OCI-LY1 (cell line): Measurements from ENCODE around the gene POF1B.
"Not testable (repeated sequence)": the region's sequence is repeated elsewhere in the genome, so short reads cannot be mapped to it uniquely, and the experiment has no call there.

Experiments used
- EZH2 ChIP-seq: fragments of 200-600 bp; sonication (generic), shearing (Covaris generic); IDR thresholded peaks from 2 replicates; pipeline ENCODE4 v1.8.0; 2017; ENCODE audit warnings: borderline replicate concordance, mixed run types, mild to moderate bottlenecking, antibody characterized with exemption, low read length, moderate library complexity, mixed read lengths
- TF ChIP-seq, protein P1 (sequence below): fragments of 200-600 bp; sonication (generic), shearing (Covaris generic); IDR thresholded peaks from 2 replicates; pipeline ENCODE4 v1.5.1; 2017; ENCODE audit warnings: mild to moderate bottlenecking, antibody characterized with exemption, low read length, moderate library complexity, mixed read lengths

DNA sequence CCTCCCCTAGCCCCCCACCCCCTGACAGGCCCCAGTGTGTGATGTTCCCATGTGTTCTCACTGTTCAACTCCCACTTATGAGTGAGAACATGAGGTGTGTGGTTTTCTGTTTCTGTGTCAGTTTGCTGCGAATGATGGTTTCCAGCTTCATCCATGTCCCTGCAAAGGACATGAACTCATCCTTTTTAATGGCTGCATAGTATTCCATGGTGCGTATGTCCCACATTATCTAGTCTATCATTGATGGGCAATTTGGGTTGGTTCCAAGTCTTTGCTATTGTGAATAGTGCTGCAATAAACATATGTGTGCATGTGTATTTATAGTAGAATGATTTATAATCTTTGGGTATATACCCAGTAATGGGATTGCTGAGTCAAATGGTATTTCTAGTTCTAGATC is 68.1 kb downstream of the POF1B start:
- TF ChIP-seq, protein P1, sequence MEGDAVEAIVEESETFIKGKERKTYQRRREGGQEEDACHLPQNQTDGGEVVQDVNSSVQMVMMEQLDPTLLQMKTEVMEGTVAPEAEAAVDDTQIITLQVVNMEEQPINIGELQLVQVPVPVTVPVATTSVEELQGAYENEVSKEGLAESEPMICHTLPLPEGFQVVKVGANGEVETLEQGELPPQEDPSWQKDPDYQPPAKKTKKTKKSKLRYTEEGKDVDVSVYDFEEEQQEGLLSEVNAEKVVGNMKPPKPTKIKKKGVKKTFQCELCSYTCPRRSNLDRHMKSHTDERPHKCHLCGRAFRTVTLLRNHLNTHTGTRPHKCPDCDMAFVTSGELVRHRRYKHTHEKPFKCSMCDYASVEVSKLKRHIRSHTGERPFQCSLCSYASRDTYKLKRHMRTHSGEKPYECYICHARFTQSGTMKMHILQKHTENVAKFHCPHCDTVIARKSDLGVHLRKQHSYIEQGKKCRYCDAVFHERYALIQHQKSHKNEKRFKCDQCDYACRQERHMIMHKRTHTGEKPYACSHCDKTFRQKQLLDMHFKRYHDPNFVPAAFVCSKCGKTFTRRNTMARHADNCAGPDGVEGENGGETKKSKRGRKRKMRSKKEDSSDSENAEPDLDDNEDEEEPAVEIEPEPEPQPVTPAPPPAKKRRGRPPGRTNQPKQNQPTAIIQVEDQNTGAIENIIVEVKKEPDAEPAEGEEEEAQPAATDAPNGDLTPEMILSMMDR, result not testable (repeated sequence)
- not testable (repeated sequence) for TF ChIP-seq EZH2
